Activated T-cell treated with anti-CD3 and anti-CD28 coated beads, Interleukin-2, amount 50 U/mL, for 48 hours (primary cell): ENCODE results near the gene BAK1.

Experiments
- DNase-seq, 2 experiments: peaks; one replicate each; pipeline ENCODE4 v3.0.0-alpha.2; 2020

BAK1 gene

DNA sequence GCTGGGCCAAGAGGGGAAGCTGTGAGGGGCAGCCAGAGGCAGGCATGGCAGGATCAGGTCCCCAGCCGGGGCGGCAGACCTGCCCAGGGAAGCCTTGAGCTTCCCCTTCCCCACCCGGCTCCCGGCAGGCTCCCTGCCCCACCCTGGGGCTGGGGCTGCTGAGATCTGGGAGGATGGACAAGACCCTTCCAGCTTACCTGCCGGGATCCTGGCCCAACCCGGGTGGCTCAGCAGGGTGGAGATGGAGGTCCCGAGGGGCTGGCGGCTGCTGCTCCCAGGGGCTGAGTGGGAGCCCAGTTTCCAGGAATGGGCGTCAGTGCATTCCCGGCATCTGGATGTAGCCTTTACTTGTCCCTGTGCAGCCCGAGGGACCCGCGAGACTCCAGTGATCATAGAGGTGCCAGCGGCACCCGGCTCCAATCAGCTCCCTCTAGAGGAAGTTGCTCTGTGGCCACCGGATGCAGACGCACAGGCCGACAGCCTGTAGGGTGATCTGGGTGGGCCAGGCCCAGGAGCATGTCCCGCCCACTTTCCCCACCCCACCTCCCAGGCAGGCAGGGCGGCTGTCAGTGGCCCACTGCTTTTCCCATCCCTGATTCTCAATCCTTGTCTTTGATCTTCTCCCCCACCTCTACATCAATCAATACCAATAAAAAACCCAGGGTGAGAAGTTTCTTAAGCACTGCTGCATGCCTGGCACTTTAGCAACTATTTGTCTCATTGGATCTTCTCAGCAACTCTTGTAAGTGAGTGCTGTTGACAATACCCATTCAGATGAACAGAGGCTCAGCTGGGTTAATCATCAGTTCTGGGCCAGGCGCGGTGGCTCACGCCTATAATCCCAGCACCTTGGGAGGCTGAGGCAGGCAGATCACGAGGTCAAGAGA is at the start of gene BAK1:
Gene BAK1, minus strand, starts transcription at position 449 of the 887 bp plus-strand sequence. CDS start 2,672 bp downstream, outside the sequence.
- DNase-seq, result peak; percentile 85 to 89

DNA sequence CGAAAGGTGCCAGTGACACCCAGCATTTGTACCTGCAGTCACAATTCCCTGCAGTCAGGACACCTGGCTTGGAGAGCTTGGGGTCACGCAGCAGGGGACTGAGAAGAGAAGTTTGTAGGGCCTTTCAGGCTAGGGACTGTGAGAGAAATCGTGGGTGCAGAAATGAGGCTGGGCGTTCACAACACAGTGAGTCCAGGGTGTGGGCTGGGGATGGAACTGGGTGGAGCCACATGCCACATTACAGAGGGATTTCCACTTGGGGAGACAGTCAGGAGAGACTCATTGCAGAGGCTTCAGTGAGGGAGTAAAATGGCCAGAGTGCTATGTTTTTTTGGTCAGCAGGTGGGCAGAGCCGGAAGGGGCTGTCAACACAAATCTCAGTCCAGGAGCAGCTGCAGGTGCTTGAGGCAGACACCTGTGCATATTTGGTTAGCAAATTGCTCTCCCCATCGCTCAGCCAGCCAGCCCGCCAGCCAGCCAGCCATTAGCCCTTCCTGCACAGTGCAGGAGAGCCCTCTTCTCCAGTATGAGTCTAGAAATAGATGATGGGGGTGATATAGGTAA is 48.4 kb upstream of the BAK1 start:
- DNase-seq, result no peak

DNA sequence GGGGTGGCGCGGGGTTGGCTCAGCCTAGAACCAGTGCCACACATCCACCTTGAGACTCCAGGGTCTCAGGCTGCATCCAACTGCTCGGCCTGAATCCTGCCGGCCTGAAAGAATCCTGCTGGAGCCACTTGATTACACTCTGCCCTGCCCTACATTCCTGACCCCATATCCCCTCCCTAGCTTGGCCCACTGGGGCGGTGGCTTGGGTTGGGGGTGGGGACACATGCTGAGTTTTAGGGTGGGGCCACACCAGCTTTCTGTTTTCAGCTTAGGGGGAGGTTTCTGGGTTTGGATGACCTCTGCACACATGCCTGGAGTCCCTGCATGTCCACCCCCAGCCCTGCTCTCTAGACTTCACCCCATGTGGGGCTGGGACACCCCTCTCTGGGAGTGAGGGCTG is 47.8 kb upstream of the BAK1 start:
- no peak for DNase-seq

DNA sequence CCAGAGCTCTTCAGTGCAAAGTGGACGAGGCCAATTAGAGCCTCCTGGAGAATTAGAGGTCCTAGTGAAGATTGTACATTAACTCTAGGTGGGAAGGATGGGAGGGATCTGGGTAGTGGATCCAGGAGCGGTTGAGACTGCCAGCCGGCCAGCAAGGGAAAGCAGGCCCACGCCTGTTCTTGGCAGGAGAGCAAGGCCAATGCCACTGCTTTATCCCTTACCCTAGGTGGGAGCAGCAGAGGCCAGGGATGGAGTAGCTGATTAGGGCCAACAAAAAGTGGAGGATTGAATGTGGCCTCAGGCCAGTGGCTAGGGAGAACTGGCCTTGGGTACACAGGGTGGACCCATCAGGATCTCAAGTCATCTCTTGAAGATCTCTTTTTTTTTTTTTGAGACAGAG is 44.8 kb upstream of the BAK1 start:
- no peak for DNase-seq

DNA sequence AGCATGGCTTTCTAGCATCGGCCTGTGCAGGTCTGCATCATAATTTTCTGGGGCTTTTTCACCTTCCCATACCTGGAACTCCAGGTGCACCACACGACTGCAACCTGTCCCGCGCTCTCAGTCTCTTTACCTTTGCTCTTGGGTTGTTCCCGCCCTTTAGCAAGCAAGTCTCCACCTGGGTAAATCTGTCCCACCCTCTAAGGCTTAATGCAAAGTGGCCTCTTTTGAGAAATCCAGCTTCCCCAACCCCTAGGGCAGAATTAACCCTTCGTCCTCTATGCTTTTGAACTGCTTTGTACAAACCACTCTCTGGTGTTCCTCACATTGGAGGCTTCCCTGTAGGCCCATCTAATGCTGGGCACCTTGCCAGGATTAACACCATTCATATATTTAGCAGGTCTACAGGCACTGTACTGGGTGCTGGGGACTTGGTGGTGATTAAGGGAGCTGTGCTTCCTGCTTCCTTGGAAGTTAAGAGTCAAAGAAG is 43.9 kb upstream of the BAK1 start:
- no peak for DNase-seq

DNA sequence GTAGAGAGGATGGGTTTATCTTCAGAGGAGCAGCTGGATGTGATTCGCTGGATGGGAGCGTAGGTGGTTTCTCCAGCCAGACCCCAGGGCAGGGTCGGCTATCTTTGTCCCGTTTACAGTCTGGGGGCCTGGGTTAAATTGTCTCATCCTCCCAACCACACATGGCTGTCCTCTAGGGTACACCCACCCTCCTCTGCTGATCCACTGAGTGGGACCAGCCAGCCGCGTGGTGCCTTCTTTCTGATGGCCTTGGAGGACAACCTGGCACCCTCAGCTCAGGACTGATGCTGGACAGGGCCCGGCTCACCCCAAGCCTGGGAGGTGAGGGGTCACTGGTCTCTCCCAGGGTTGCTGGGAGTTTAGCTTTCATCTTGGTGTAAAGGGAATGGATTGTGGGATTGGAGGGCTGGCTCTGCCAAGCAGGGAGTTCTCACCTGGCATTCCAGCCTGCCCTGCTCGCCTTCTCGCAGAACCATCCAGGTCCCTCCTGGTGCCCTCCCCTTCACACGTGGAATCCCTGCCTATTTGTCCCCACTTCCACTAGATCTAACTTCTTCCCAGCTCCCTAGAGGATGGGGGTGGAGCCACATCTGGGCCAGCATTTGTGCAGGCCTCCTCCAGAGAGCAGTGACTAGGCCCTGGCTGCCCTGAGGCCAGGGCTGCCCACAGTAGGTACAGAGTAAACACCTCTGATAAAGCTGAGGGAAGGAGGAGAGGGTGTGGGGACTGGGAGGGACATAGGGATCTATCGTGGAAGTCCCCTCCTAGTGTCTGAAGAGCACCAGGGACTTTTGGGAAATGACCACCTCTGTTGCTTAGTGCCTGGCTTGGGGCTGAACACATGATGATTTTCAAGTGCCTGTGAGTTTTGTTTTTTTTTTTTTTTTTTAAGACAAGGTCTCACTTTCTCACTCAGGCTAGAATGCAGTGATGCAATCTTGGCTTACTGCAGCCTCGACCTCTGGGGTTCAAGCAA is 42.7 kb upstream of the BAK1 start:
- DNase-seq, result peak in 1 of 2 experiments; percentile 32

DNA sequence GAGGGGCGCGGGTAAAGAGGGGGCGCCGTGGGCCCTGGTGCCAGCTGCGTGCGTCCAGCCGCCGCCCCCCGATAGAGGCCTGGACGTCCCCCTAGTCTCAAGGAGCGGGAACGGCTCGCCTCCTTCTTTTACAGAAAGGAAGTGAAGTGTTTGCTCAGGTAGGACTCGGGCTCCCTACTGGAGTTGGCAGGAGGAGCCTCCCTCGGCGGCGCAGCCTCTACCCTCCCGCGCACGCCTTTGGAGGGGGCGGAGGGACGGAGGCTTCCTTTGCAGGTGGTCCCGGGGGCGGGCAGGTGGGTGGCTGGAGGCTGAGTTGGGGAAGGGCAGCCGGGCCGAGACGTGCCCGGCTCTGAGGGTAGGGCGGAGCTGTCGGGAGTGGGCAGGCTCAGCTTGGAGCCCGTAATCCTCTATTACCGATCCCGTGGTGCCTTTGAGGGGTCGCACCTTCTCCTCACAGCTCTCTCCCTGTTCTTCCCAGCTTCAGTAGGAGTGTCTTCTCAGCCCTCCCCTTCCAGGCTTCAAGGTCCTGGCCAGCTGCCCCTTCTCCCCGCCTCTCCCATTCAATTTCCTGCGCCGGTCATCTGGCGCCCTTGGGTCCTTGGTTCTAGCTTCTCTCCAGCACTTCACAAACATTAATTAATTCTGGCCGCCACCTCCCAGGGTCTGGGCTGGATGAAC is 41.8 kb upstream of the BAK1 start:
- peak; percentile 62 to 63 for DNase-seq

DNA sequence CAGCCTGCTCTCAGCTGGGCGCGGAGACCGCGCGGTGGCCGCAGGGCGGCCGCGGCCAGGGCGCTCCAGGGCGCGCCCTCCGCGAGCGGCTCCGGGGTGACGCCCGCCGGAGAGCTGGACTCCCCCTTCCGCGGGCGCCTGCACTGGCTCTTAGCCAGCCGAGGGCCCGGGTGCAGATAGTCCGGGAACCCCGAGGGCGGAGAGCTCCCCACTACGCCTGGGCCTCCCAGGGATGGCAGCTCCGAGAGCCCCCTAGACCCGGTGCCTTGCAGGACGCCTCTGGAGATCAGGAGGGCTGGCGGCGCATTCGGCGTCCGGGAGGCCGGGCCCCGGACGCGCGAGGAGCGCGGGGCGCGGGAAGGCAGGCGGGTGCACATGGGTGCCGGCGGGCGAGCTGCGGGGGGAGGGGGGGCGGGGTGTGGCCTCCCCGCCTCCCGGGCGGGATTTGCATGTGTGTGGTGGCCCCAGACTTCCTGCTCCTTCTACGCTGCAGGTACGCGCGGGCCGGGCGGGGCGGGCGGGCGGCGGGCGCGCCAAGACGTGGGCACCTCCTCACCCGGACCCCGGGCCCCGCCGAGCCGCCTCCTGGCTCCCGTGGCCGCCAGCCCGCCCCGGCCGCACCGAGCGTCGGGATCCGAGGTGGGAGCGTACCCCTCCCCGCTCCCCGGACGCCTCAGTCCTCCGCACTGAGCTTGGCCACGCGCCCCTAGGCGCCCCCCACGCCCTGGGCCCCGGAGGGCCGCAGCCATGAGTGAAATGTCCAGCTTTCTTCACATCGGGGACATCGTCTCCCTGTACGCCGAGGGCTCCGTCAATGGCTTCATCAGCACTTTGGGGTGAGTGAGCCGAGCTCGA is 41.0 kb upstream of the BAK1 start, which contains the start of gene ITPR3:
Gene ITPR3, plus strand, starts transcription at position 467 of the 855 bp plus-strand sequence. Its CDS starts 281 bp downstream, at position 748.
- DNase-seq, result peak; percentile 81 to 83

DNA sequence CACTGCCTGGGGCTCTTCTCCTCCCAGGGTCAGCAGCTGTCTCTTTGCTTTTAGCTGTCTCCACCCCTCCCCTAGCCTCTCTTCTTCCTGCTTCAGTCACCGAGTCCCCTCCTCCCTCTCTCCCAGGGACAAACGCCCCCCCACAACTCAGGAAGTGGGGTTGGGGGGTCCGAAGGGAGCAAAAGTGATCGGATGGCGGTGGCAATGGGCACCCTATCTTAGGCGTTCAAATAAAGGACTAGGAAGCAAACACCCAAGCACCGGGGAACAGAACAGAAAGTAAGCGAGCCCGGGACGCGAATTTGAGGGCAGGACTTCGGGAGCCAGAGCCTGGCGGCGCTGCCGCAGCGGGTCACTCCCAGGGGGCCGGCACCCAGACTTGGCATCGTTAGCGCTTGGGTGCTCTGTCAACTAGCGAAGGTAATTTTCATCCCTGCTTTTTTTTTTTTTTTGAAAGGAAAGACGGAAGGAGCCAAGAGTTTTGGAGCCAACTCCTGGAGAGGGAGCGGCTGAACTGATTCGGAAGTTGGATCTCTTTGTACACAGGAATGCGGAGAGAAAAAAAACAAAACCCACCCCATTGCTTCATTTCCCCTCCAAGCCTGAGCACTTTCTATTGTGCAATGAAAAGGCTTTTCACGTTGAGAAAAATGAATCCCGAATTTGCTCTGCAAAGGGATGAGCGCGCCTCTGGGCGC is 40.2 kb upstream of the BAK1 start:
- DNase-seq, result peak; percentile 58 to 59

DNA sequence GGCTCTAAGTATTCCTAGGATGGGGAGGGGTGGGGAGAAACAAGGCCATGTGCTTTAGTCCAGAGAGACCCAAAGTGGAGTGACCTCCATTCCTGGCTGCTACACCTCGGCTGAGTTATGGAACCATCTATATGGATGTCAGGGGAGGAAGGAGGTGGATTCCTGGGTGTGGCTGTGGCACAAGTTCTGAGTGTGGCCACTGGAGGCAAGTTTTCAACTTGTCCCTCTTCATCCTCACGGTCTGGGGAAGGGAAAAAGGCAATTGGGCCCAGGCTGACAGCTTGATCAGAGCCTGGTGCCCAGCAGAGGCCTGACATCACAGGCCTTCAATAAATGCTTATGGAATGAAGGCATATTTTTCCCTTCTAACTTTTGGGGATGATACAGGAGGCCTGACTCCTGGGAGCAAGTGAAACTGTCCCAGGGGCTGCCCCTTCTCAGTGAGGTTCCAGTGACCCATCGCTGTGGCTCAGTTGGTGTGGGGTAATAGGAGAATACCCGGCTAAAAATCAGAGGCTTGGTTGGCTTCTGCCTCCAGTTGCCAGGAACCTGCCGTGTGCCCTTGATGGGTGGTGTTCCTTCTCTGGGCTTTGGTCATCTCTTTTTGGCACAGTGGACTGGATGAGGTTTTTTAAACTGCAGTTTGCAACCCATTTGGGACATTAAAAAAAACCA is 39.2 kb upstream of the BAK1 start:
- no peak for DNase-seq

DNA sequence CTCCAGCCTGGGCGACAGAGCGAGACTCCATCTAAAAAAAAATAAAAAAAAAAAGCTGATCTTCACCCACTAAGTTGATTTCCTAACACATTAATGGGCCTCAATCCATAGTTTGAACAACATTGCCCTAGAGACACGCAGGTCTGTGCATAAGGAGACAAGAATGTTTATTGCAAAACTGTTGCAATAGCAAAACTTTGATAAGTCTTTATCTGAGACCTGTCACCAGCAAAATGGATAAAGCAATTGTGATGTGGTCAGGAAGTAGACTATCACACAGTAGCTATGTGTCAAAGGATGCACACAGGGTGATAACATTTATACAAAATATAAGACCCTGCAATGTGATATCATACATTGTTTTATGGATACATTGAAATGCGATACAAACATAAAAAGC is 36.8 kb upstream of the BAK1 start:
- no peak for DNase-seq

DNA sequence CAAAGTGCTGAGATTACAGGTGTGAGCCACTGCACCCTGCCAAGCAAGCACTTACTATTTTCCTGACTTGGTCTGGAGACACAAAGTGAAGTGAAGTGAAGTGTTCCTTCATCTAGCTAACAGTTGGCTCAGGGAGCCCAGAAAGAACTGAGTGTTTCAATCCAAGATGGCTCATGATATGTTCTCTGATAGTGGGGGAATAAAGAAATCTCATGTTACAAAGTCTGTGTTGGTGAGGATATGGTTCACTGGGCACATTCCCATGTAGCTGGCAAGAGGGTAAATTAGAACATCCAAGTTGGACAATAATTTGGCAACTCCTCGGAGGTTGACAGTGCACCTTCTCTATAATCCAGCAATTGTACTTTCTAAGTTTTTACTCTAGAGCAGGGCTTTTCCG is 36.0 kb upstream of the BAK1 start:
- no peak for DNase-seq

DNA sequence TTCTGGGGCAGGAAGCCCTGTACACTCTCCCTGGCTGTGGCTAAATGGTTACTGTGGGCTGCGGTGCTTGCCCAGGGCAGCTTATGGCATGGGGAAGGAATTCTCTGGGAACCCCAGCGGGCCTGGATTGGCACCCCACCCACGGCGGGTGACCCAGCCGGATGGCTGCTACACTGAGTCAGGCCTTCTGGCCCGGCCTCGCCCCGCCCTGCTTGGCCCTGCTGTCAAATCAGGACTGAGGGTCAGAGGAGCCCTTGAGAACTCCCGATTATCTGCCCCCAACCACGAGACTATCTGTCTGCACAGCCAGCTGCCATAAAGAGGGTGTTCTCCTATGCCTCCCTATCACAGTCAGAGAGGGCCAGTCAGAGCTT is 33.7 kb upstream of the BAK1 start:
- no peak for DNase-seq

DNA sequence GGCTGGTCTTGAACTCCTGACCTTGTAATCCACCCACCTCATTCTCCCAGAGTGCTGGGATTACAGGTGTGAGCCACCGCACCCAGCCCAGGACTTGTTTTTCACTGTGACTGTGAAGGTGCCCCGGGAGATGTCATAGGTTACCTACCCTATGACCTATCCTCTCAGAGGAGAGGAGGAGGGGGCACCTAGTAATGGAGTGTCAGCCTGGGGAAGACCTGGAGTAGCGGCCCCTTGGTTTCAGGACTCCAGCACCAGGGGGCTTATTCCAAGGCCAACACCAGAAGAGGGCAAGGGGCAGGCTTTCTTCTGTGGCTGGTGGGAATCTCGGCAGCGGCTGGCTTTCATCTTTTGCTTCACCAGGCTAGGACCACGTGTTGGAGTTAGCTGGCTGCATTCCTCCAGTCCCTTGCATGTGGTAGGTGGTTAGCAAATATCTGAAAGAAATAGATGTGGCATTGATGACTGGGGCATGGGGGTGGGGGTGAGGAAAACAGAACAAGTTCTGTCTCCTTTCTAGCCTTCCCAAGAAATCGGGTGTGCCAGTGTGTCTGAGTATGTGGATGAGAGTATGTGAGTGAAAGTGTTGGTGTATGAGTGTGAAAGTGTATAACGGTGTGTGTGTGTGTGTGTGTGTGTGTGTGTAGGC is 33.2 kb upstream of the BAK1 start:
- no peak for DNase-seq

DNA sequence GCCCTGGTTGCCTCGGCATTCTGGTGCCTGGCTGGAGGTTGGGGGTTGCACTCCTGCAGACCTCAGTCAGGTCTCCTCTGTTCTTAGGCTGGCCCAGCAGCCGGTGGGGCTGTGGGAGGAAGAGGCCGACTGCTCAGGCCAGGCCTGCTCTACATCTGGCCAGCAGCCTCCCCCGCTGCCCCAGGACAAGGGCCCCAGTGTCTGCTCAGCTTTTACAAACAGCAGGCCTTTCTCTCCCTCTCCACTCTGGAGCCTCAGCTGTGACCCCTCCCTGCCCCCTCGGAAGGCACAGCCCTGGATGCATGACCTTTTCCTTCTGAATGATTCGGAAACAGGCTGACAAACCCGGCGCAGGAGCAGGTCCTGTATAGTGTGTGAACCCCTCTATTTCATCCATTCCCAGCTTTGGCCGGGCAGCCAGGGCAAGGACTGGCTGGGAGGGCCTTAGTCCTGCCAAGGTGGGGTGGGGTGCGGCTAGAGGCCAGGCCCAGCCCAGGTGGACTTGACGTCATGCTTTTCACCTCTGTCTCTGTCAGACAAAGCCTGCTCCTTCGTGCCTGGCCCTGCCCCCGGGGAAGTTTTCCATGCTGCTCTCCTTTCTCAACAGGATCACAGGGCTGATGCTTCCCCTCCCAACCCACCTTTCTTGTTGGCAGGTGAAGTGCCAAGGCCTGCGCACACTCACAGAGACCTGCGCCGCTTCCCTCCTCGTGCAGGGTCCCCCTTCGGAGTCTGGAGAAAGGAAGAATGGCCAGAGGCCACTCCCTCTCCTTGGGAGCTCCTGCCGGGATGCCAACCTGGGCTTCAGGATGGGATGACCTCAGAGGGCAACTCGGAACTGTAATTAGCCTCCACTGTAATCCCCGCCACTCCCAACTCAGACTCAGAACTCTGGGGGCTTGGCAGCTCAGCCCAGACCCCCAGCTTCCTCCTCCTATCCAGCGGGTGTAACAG is 31.0 kb upstream of the BAK1 start:
- DNase-seq, result no peak

DNA sequence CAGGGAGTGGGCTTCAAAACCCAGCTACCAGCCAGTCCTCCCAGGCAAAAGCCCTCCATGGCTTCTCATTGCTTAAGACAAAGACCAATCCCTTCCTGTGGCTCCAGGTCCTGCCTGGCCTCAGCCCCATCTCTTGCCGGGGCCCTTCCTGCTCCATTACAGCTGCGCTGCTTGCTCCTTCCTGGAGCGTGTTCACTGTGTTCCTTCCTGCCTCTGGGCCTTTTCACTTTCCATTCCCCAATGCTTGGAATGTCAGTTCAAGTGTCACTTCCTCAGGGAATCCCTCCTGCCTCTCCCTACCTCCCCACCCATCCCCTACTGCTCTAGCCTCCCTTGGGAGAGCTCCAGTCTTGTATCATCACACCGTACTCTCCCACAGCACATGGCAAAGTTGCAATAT is 30.0 kb upstream of the BAK1 start:
- no peak for DNase-seq

DNA sequence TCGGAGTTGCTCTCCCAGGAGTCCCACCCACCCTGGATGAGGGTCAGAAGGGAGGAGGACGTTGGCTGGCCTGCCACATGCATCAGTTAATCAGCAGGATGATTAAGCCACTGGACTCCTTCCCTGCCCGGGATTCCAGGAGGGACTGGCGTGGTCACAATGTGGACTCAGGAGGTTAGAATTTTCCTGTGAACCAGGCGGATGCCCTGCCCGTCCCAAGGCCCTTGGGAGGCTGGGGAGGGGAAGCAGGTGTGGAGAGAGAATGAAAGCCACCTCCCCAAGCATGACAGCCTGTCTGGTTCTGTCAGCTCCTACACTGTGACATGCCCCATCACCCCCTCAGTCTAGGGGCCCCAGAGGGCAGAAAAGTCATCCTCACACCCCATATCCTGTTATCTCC is 29.5 kb upstream of the BAK1 start:
- no peak for DNase-seq

DNA sequence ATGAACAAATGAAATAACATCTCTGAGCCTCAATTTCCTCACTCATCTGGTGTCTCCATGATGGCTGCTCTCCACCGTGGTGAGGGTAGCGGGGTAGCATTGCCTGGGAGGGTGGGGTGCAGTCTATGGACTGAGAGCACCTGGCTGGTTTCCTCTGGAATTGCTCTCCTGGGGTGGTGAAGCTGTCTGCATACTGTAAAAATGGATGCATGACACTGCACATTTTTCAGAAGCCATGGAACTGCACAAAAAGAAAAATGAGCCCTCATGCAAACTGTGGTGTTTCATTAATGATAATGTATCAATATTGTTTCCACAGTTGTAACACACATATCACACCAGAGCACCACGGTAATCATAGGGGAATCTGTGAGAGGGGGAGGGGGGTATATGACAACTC is 28.9 kb upstream of the BAK1 start:
- DNase-seq, result no peak

DNA sequence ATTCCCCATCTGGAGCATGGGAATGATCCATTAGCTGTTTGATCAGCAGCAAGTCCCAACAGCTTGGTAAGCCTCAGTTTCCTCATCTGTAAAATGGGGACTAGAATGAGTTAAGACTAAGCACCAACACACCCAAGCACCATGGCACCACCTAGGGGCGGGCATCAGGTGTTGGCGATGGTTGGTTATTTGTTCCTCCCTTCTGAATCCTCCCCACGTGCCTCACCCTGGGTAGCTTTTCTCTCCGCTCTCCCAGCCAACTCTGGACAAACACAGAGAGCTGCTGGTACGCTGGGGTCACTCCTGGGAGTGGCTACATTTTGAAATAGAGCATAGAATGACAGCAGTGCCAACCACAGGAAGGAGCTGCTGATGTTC is 27.7 kb upstream of the BAK1 start:
- DNase-seq, result peak; percentile 57 to 58
